Testis (tissue), 2 donors: ENCODE results near the gene CNST.

Source experiments
- POLR2A ChIP-seq: fragments of 450-650 bp; IDR thresholded peaks from one replicate; pipeline ENCODE4 v1.6.1; 2017; ENCODE audit warnings: antibody characterized with exemption, mild to moderate bottlenecking, moderate library complexity
- TF ChIP-seq, protein P1 (sequence below), 3 experiments: fragments of 450-650 bp in 2 of 3; fragments of 200-600 bp in 1 of 3; sonication (generic) in 1 of 3; IDR thresholded peaks; one replicate each; pipeline ENCODE4 v1.5.1; 2016 to 2019; ENCODE audit warnings: antibody characterized with exemption in 3 of 3, mild to moderate bottlenecking in 2 of 3, moderate library complexity in 1 of 3

DNA sequence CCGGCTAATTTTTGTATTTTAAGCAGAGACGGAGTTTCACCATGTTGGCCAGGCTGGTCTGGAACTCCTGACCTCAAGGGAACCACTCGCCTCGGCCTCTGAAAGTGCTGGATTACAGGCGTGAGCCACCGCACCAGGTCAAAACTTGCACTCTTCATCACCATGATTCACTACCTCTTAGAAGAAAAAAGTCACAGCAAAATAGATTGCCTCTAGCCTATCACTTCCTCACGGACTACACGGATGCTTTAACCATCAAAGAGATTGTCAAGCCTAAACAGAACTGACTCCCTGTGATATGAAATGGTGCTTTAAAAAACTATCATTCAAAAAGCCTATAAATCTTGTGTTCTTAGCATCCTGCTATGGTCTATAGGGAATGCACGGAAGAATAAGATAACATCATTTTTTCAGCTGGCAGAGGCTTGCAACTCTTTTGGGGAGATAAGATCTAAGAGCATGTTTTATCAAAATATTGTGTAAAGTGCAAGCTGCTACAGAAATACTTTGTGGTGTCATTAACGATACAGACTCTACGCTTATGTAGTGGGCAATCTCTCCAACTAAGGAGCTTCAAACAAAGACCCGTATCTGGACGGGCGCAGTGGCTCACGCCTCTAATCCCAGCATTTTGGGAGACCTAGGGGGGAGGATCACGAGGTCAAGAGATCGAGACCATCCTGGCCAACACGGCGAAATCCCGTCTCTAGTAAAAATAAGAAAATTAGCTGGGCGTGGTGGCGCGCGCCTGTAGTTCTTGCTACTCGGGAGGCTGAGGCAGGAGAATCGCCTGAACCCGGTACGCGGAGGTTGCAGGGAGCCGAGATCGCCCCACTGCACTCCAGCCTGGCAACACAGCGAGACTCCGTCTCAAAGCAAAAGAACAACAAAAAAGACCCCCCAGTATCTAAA lies 1.2 kb upstream of the CNST start:
- TF ChIP-seq, protein P1, sequence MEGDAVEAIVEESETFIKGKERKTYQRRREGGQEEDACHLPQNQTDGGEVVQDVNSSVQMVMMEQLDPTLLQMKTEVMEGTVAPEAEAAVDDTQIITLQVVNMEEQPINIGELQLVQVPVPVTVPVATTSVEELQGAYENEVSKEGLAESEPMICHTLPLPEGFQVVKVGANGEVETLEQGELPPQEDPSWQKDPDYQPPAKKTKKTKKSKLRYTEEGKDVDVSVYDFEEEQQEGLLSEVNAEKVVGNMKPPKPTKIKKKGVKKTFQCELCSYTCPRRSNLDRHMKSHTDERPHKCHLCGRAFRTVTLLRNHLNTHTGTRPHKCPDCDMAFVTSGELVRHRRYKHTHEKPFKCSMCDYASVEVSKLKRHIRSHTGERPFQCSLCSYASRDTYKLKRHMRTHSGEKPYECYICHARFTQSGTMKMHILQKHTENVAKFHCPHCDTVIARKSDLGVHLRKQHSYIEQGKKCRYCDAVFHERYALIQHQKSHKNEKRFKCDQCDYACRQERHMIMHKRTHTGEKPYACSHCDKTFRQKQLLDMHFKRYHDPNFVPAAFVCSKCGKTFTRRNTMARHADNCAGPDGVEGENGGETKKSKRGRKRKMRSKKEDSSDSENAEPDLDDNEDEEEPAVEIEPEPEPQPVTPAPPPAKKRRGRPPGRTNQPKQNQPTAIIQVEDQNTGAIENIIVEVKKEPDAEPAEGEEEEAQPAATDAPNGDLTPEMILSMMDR (IDR thresholded peaks at IDR 0.05) = no peak
- TF ChIP-seq POLR2A = no peak
